NB4 (cell line): ENCODE measurements around the gene PPIF.

Experiments
- POLR2A ChIP-seq: IDR thresholded peaks from 2 replicates; pipeline ENCODE4 v1.6.1; 2011; ENCODE audit warnings: mild to moderate bottlenecking; ENCODE audit not compliant: insufficient read length; ENCODE audit errors: extremely low read depth
- TF ChIP-seq, protein P1 (sequence below): IDR thresholded peaks from one replicate; pipeline ENCODE4 v1.5.1; 2012; ENCODE audit warnings: low read depth, low read length

DNA sequence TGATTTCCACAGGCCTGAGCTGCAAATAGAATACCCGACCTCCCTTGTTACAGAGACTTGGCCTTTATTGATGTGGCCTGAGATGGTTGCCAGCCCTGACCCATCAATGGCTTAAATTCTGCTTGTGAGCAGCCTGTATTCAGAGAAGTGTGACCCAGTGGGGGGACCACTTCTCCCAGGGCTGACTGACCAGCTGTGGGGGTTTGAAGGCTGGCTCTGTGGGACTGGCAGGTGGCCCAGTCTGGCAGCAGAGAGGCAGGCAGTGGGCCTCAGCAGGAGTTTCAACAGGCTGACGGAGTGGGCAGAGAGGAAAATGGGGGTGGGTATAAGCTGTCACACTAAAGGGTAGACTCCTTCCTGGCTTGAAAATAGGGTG lies 12.2 kb upstream of the PPIF start:
- TF ChIP-seq, protein P1, sequence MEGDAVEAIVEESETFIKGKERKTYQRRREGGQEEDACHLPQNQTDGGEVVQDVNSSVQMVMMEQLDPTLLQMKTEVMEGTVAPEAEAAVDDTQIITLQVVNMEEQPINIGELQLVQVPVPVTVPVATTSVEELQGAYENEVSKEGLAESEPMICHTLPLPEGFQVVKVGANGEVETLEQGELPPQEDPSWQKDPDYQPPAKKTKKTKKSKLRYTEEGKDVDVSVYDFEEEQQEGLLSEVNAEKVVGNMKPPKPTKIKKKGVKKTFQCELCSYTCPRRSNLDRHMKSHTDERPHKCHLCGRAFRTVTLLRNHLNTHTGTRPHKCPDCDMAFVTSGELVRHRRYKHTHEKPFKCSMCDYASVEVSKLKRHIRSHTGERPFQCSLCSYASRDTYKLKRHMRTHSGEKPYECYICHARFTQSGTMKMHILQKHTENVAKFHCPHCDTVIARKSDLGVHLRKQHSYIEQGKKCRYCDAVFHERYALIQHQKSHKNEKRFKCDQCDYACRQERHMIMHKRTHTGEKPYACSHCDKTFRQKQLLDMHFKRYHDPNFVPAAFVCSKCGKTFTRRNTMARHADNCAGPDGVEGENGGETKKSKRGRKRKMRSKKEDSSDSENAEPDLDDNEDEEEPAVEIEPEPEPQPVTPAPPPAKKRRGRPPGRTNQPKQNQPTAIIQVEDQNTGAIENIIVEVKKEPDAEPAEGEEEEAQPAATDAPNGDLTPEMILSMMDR: no peak
- TF ChIP-seq POLR2A: no peak
